Lung (tissue), 12 donors: ENCODE results near the gene SEPTIN2. TPM values are rescaled to one million over a fixed set of nuclear protein-coding genes. Genes with fewer than 3 reads are reported as not detected.
"Not testable (repeated sequence)": the region's sequence is repeated elsewhere in the genome, so short reads cannot be mapped to it uniquely, and the experiment has no call there.

ENCODE experiments used
- ATAC-seq: fragments of 200-7000 bp; cut with Tn5 transposase; one replicate; pipeline ENCODE4 v1.9.1; 2020; ENCODE audit warnings: moderate number of reproducible peaks; ENCODE audit not compliant: insufficient read depth, low FRiP score
- DNase-seq, 3 donors: peaks; one replicate each; pipeline ENCODE4 v3.0.0-alpha.2; 2013 to 2017
- H3K27ac ChIP-seq, 2 donors: one replicate each; pipeline ENCODE4 v1.5.1; 2013; ENCODE audit warnings: mild to moderate bottlenecking in 2 of 2, moderate library complexity in 2 of 2, control low read depth in 1 of 2, inconsistent platforms in 1 of 2, low read depth in 1 of 2, low read length in 1 of 2
- H3K27me3 ChIP-seq, 3 donors: one replicate each; pipeline ENCODE4 v1.5.1; 2013; ENCODE audit warnings: low read length in 2 of 3; ENCODE audit not compliant: control insufficient read depth in 3 of 3, insufficient read depth in 3 of 3
- H3K36me3 ChIP-seq, 4 donors: one replicate each; pipeline ENCODE4 v1.5.1; 2013; ENCODE audit warnings: low read length in 4 of 4, mild to moderate bottlenecking in 1 of 4, moderate library complexity in 1 of 4; ENCODE audit not compliant: control insufficient read depth in 4 of 4, insufficient read depth in 4 of 4
- H3K4me1 ChIP-seq, 5 donors: one replicate each; pipeline ENCODE4 v1.5.1; 2013; ENCODE audit warnings: low read length in 5 of 5, mild to moderate bottlenecking in 2 of 5, moderate library complexity in 1 of 5; ENCODE audit not compliant: control insufficient read depth in 5 of 5, insufficient read depth in 5 of 5
- H3K4me3 ChIP-seq: one replicate; pipeline ENCODE4 v1.5.1; 2013; ENCODE audit warnings: mild to moderate bottlenecking, control low read depth, moderate library complexity
- H3K9ac ChIP-seq, 2 donors: one replicate each; pipeline ENCODE4 v1.5.1; 2013; ENCODE audit warnings: low read length in 2 of 2, control low read depth in 1 of 2; ENCODE audit not compliant: insufficient read depth in 1 of 2
- H3K9me3 ChIP-seq, 4 donors: one replicate each; pipeline ENCODE4 v1.5.1; 2013; ENCODE audit warnings: low read length in 3 of 4, mild to moderate bottlenecking in 1 of 4, moderate library complexity in 1 of 4; ENCODE audit not compliant: control insufficient read depth in 4 of 4, insufficient read depth in 3 of 4
- CTCF ChIP-seq: IDR thresholded peaks from 2 replicates; pipeline ENCODE4 v1.5.1; 2012; ENCODE audit warnings: mild to moderate bottlenecking; ENCODE audit errors: control extremely low read depth, extremely low read depth
- WGBS, 2 donors: extraction: QIAGEN DNeasy Blood & Tissue Kit; methylation state at CpG; one replicate each; pipeline ENCODE4 v1.1.7; 2013; 5-methylcytosine and 5-hydroxymethylcytosine counted together
- polyA plus RNA-seq, 2 donors: library from polyadenylated mRNA; stranded (reverse); fragments of 200-250 nt; gene quantifications; one replicate each; pipeline ENCODE4 v1.2.1, GENCODE V29; 2013
- total RNA-seq, 2 donors: library from RNA; depleted of rRNA in 1 of 2; stranded (reverse); fragments of >200 nt in 1 of 2; gene quantifications; one replicate each; pipeline ENCODE4 v1.2.1, GENCODE V29; 2014 to 2021
- donor health status: control.
- donor health status: control.
- donor health status: Bipolar disorder and iron deficiency.
- donor health status: healthy.
- donor health status: DM: yes; HTN: yes; CAD: no.

Gene SEPTIN2
- total and polyA plus RNA-seq, 4 donors = 114 to 755 (median 257) TPM

GRCh38 chr2:241378816-241379215, 63.1 kb downstream of the SEPTIN2 start:
- TF ChIP-seq CTCF = no peak
- Histone ChIP-seq H3K36me3 (peaks cover 4 to 9% (median 6%) of the 10 kb centered on the region in 4 donors), H3K4me3 (no peak overlapping the region), H3K4me1 (peaks cover 11 to 22% (median 13%) of the 10 kb centered on the region in 5 donors), H3K9me3 (no peaks in the 10 kb centered on the region), H3K9ac (no peak overlapping the region), H3K27me3 (no peaks in the 10 kb centered on the region), H3K27ac (no peak overlapping the region)
- no peak for ATAC-seq
- DNase-seq = no peak
- 74 to 82% methylated on average over 2 of the region's 2 CpGs for WGBS, 2 donors

- peaks cover 0 to 9% (median 6%) of the 10 kb centered on the region in 4 donors for H3K36me3 ChIP-seq
- H3K9me3 ChIP-seq = no peaks in the 10 kb centered on the region
- H3K4me3 ChIP-seq = no peak overlapping the region
- peak in 2 of 3 donors; percentile 74 to 81 for DNase-seq
- H3K4me1 ChIP-seq = peaks cover 9 to 18% (median 13%) of the 10 kb centered on the region in 5 donors
- WGBS, 2 donors = 87 to 92% methylated on average over 9 of the region's 9 CpGs
- no peak for TF ChIP-seq CTCF
- no peak overlapping the region for H3K9ac ChIP-seq
- H3K27me3 ChIP-seq = no peaks in the 10 kb centered on the region
- no peak for ATAC-seq
- H3K27ac ChIP-seq = peak overlapping the region; percentile 17 to 78
These were observed 64.1 kb downstream of the SEPTIN2 start for GRCh38 chr2:241379481-241380480.

- 19 to 44% methylated on average over 4 of the region's 4 CpGs for WGBS, 2 donors
- no peak overlapping the region for H3K9ac ChIP-seq
- no peaks in the 10 kb centered on the region for H3K9me3 ChIP-seq
- no peak for ATAC-seq
- no peak for DNase-seq
- H3K4me1 ChIP-seq = peaks cover 9 to 16% (median 13%) of the 10 kb centered on the region in 5 donors
- no peak overlapping the region for H3K27ac ChIP-seq
- H3K27me3 ChIP-seq = no peaks in the 10 kb centered on the region
- H3K4me3 ChIP-seq = no peak overlapping the region
- no peak for TF ChIP-seq CTCF
- peaks cover 0 to 8% (median 4%) of the 10 kb centered on the region in 4 donors for H3K36me3 ChIP-seq
These were observed 66.1 kb downstream of the SEPTIN2 start for GRCh38 chr2:241381872-241382271.

GRCh38 chr2:241385450-241385849, 69.7 kb downstream of the SEPTIN2 start:
- not testable (repeated sequence) for ATAC-seq, H3K27ac ChIP-seq

More at GRCh38 chr2:241385450-241385849, 69.7 kb downstream of the SEPTIN2 start:
- H3K27me3 ChIP-seq, DNase-seq, H3K36me3 ChIP-seq, H3K9ac ChIP-seq, H3K9me3 ChIP-seq, H3K4me3 ChIP-seq: not testable (repeated sequence)
- WGBS, 2 donors = 97 to 98% methylated on average over 7 of the region's 7 CpGs
- peaks cover 0 to 16% (median 5%) of the 10 kb centered on the region in 5 donors for H3K4me1 ChIP-seq
